Naive thymus-derived CD4-positive, alpha-beta T cell (primary cell): ENCODE results near the gene PHYH. TPM values are rescaled to one million over a fixed set of nuclear protein-coding genes. Genes with fewer than 3 reads are reported as not detected.

Source experiments
- ATAC-seq: fragments of 150-1000 bp; cut with Tn5 transposase; 2 replicates; pipeline ENCODE4 v1.10.0; 2021; ENCODE audit warnings: mild to moderate bottlenecking, moderate library complexity
- CTCF ChIA-PET: fragments of 350-600 bp; sonication (Branson Sonifier 250); formaldehyde crosslinking; loops from one replicate; lab custom pipeline; 2021; ENCODE audit warnings: antibody characterized with exemption; lab: Charles Lee
- POLR2A ChIA-PET: fragments of 350-600 bp; sonication (Branson Sonifier 250); formaldehyde crosslinking; loops from one replicate; lab custom pipeline; 2021; ENCODE audit warnings: antibody characterized with exemption, inconsistent platforms; lab: Charles Lee
- DNase-seq, 9 donors: peaks; one replicate each; pipeline versions ENCODE4 v3.0.0 to v3.0.0-alpha.2; 2020 to 2022; ENCODE audit warnings: mixed read lengths in 1 of 9
- H3K27ac ChIP-seq: one replicate; pipeline ENCODE4 v1.7.0; 2013; ENCODE audit warnings: mild to moderate bottlenecking, low read depth, low read length, moderate library complexity
- H3K27me3 ChIP-seq, 2 donors: one replicate each; pipeline ENCODE4 v1.7.0; 2013; ENCODE audit warnings: low read length in 2 of 2, mild to moderate bottlenecking in 2 of 2, moderate library complexity in 2 of 2; ENCODE audit not compliant: control insufficient read depth in 2 of 2, insufficient read depth in 2 of 2
- H3K36me3 ChIP-seq, 3 experiments: 1 replicate in 2 of 3; 2 replicates in 1 of 3; pipeline ENCODE4 v1.7.0; 2013; ENCODE audit warnings: low read length in 3 of 3, mild to moderate bottlenecking in 3 of 3, moderate library complexity in 1 of 3; ENCODE audit not compliant: insufficient read depth in 3 of 3, control insufficient read depth in 2 of 3
- H3K4me1 ChIP-seq, 2 donors: one replicate each; pipeline ENCODE4 v1.7.0; 2013; ENCODE audit warnings: low read length in 2 of 2, mild to moderate bottlenecking in 2 of 2, moderate library complexity in 1 of 2; ENCODE audit not compliant: control insufficient read depth in 2 of 2, insufficient read depth in 2 of 2
- H3K4me3 ChIP-seq: 2 replicates; pipeline ENCODE4 v1.7.0; 2013; ENCODE audit warnings: mild to moderate bottlenecking, low read length
- H3K9me3 ChIP-seq, 3 experiments: 1 replicate in 2 of 3; 2 replicates in 1 of 3; pipeline ENCODE4 v1.7.0; 2013; ENCODE audit warnings: low read length in 3 of 3; ENCODE audit not compliant: control insufficient read depth in 2 of 3
- H3K27ac Mint-ChIP-seq, 9 donors: one replicate each; pipeline ENCODE4 v1.8.0; 2020 to 2022; ENCODE audit warnings: mixed read lengths in 9 of 9, mild to moderate bottlenecking in 8 of 9, moderate library complexity in 5 of 9, inconsistent platforms in 2 of 9
- H3K27me3 Mint-ChIP-seq, 5 donors: one replicate each; pipeline ENCODE4 v1.8.0; 2021 to 2022; ENCODE audit warnings: mixed read lengths in 5 of 5, mild to moderate bottlenecking in 1 of 5
- H3K36me3 Mint-ChIP-seq, 5 donors: one replicate each; pipeline ENCODE4 v1.8.0; 2020 to 2022; ENCODE audit warnings: mixed read lengths in 5 of 5, mild to moderate bottlenecking in 3 of 5, inconsistent platforms in 1 of 5
- H3K4me1 Mint-ChIP-seq, 7 donors: one replicate each; pipeline ENCODE4 v1.8.0; 2020 to 2022; ENCODE audit warnings: mixed read lengths in 7 of 7, mild to moderate bottlenecking in 3 of 7, inconsistent platforms in 1 of 7
- H3K4me3 Mint-ChIP-seq, 10 donors: one replicate each; pipeline ENCODE4 v1.8.0; 2020 to 2022; ENCODE audit warnings: mild to moderate bottlenecking in 10 of 10, mixed read lengths in 10 of 10, moderate library complexity in 6 of 10, inconsistent platforms in 2 of 10
- H3K9me3 Mint-ChIP-seq, 11 donors: one replicate each; pipeline ENCODE4 v1.8.0; 2020 to 2022; ENCODE audit warnings: mixed read lengths in 11 of 11, mild to moderate bottlenecking in 4 of 11, inconsistent platforms in 1 of 11, moderate library complexity in 1 of 11
- intact Hi-C, 2 donors: fragments of 100-400 bp; cut with micrococcal nuclease; formaldehyde crosslinking; loops; one replicate each; pipeline ENCODE4 v1.15.1; 2023
- polyA plus RNA-seq, 2 donors: library from polyadenylated mRNA; unstranded; fragments of 300-500 nt; fragmentation: Illumina TruSeq; gene quantifications; one replicate each; pipeline ENCODE4 v1.2.3, GENCODE V29; 2021
- total RNA-seq, 6 experiments: library from RNA in 5 of 6; stranded (reverse) in 5 of 6; gene quantifications; 1 replicate in 5 of 6; 2 replicates in 1 of 6; pipeline ENCODE4 v1.2.3 and lab custom pipeline; 2021 to 2026

Gene PHYH
- total and polyA plus RNA-seq, 7 experiments from 2014 or later: 11.2 to 19.9 (median 14.6) TPM

GRCh38 chr10:13272164-13272571 is 27.7 kb downstream of the PHYH start:
- Mint-ChIP-seq H3K4me1 (peaks cover 0 to 16% (median 6%) of the 10 kb centered on the region in 7 donors), H3K27me3 (no peaks in the 10 kb centered on the region), H3K36me3 (peaks cover 0 to 7% (median 0%) of the 10 kb centered on the region in 5 donors), H3K4me3 (no peak overlapping the region), H3K9me3 (no peaks in the 10 kb centered on the region), H3K27ac (peak overlapping the region in 1 of 9 donors; percentile 39)
- no peak for DNase-seq
- no peak overlapping the region for H3K4me3 ChIP-seq
- H3K27ac ChIP-seq: no peak overlapping the region
- ChIA-PET CTCF (interaction anchor here (1.1 to 2.4 kb wide), 2 partner anchors 18 to 79 kb away, joined by 3 to 9 read pairs; no protein-coding TSS in a partner anchor), POLR2A (interaction anchor here (0.6 to 1.8 kb wide), 4 partner anchors 27 to 173 kb away, joined by 3 to 5 read pairs (median 5); partner anchors contain the start of genes PHYH and SEPHS1)
- H3K9me3 ChIP-seq: no peaks in the 10 kb centered on the region
- H3K36me3 ChIP-seq: no peaks in the 10 kb centered on the region
- no peak for ATAC-seq
- intact Hi-C loops: no loop called here
- H3K4me1 ChIP-seq: peaks cover 0 to 7% of the 10 kb centered on the region in 2 donors
- H3K27me3 ChIP-seq: no peaks in the 10 kb centered on the region

DNA sequence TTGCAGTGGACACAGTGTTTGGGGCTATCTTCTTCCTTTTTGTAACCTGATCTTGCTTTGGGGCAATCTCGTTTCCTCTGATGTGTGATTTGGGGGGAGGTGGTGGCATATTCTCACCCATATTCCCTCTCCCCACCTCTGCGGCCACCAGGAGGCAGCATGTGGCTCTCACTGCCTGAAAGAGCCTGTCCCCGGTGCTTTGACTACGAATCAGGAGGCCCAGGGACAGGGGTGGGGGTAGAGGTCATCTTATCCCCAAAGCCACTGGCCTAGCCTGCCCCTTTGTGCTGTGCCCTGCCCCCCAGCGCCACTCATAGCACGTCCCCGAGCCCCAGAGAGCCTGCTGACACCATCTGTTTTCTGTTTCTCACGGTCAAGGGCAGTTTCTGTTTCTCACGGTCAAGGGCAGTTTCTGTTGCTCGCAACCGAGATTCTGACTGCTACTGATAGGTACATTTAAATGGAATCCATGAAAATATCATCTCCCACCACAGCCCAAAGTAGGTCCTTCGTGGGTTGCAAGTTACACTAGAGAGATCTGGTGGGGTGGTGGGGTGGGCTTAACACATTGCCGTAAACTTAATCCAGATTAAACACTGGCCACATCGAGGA is 28.2 kb downstream of the PHYH start:
- Mint-ChIP-seq H3K4me3 (no peak overlapping the region), H3K9me3 (no peaks in the 10 kb centered on the region), H3K27me3 (no peaks in the 10 kb centered on the region), H3K36me3 (peaks cover 0 to 3% (median 0%) of the 10 kb centered on the region in 5 donors), H3K4me1 (peaks cover 0 to 16% (median 6%) of the 10 kb centered on the region in 7 donors), H3K27ac (peak overlapping the region in 3 of 9 donors; percentile 39 to 45 (median 43))
- Histone ChIP-seq H3K4me1 (peaks cover 0 to 7% of the 10 kb centered on the region in 2 donors), H3K27ac (no peak overlapping the region), H3K36me3 (no peaks in the 10 kb centered on the region), H3K9me3 (no peaks in the 10 kb centered on the region), H3K27me3 (no peaks in the 10 kb centered on the region), H3K4me3 (no peak overlapping the region)
- ChIA-PET POLR2A (interaction anchor here (0.6 to 1.8 kb wide), 2 partner anchors 28 to 172 kb away, joined by 3 to 5 read pairs; partner anchors contain the start of gene PHYH), CTCF (interaction anchor here (1.1 to 2.4 kb wide), 2 partner anchors 17 to 80 kb away, joined by 3 to 9 read pairs; no protein-coding TSS in a partner anchor)
- ATAC-seq (peak; percentile 77), DNase-seq (peak; percentile 21 to 57 (median 47))
- intact Hi-C loops: loop anchor here (1.0 kb wide), 2 partner anchors 31 to 80 kb away; no protein-coding TSS in a partner anchor

DNA sequence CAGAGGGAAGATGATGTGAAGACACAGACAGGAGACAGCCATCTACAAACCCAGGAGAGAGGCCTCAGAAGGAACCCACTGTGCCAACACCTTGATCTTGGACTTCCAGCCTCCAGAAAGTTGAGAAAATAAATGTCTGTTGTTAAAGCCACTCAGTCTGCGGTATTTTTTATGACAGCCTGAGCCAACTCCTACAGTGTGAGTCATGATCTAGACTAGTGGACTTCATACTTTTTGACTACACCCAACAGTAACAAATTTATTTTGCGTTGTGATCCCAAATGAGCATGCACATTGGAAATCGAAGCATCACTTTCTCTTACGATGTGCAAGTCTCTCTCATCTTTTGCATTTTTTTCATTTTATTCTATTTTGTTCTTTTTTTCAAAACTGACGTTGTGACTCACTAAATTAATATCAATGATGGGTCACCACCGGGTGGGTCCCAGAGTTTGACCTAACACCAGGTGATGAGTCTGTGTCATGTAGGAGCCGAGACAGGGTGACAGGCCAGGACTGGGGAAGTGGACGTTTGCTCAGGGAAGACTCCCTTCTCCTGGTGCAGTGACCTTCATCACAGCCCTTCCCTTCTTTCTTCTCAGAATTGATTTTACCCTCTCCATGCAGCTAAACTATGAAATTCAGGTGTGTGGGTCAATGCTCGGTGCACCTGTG is 28.9 kb downstream of the PHYH start:
- Mint-ChIP-seq H3K36me3 (peaks cover 0 to 3% (median 0%) of the 10 kb centered on the region in 5 donors), H3K4me3 (no peak overlapping the region), H3K9me3 (no peaks in the 10 kb centered on the region), H3K27ac (peak overlapping the region in 2 of 9 donors; percentile 39 to 45), H3K4me1 (peaks cover 0 to 16% (median 6%) of the 10 kb centered on the region in 7 donors), H3K27me3 (peaks cover 0 to 3% (median 0%) of the 10 kb centered on the region in 5 donors)
- ChIA-PET POLR2A (interaction anchor here (1.8 kb wide), 1 partner anchor 29 kb away, joined by 5 read pairs; the partner anchor contains the start of gene PHYH), CTCF (interaction anchor here (2.4 kb wide), 1 partner anchor 81 kb away, joined by 9 read pairs; no protein-coding TSS in a partner anchor)
- no peak overlapping the region for H3K4me3 ChIP-seq
- H3K4me1 ChIP-seq: peaks cover 0 to 7% of the 10 kb centered on the region in 2 donors
- no peak overlapping the region for H3K27ac ChIP-seq
- no peak for ATAC-seq
- H3K27me3 ChIP-seq: no peaks in the 10 kb centered on the region
- no peak for DNase-seq
- intact Hi-C loops: loop anchor here (1.0 kb wide), 2 partner anchors 31 to 80 kb away; no protein-coding TSS in a partner anchor
- no peaks in the 10 kb centered on the region for H3K9me3 ChIP-seq
- H3K36me3 ChIP-seq: no peaks in the 10 kb centered on the region

GRCh38 chr10:13268841-13269240 is 31.0 kb downstream of the PHYH start:
- Histone ChIP-seq H3K36me3 (no peaks in the 10 kb centered on the region), H3K9me3 (no peaks in the 10 kb centered on the region), H3K4me3 (no peak overlapping the region), H3K4me1 (peaks cover 0 to 7% of the 10 kb centered on the region in 2 donors), H3K27me3 (no peaks in the 10 kb centered on the region), H3K27ac (no peak overlapping the region)
- CTCF ChIA-PET: no interaction called here
- Mint-ChIP-seq H3K9me3 (no peaks in the 10 kb centered on the region), H3K4me1 (peaks cover 0 to 16% (median 6%) of the 10 kb centered on the region in 7 donors), H3K36me3 (no peaks in the 10 kb centered on the region), H3K27me3 (peaks cover 0 to 11% (median 3%) of the 10 kb centered on the region in 5 donors), H3K4me3 (no peak overlapping the region), H3K27ac (no peak overlapping the region)
- ATAC-seq (no peak), DNase-seq (no peak)
- POLR2A ChIA-PET: interaction anchor here (0.7 kb wide), 1 partner anchor 62 kb away, joined by 3 read pairs; no protein-coding TSS in a partner anchor
- intact Hi-C loops: no loop called here

GRCh38 chr10:13268310-13268709 is 31.6 kb downstream of the PHYH start:
- Histone ChIP-seq H3K36me3 (no peaks in the 10 kb centered on the region), H3K27me3 (no peaks in the 10 kb centered on the region), H3K4me3 (no peak overlapping the region), H3K27ac (no peak overlapping the region), H3K4me1 (peaks cover 0 to 7% of the 10 kb centered on the region in 2 donors), H3K9me3 (no peaks in the 10 kb centered on the region)
- POLR2A ChIA-PET: interaction anchor here (0.7 kb wide), 1 partner anchor 61 kb away, joined by 3 read pairs; no protein-coding TSS in a partner anchor
- intact Hi-C loops: no loop called here
- no peak for DNase-seq
- CTCF ChIA-PET: no interaction called here
- H3K9me3 Mint-ChIP-seq: peaks cover 0 to under 1% (median 0%) of the 10 kb centered on the region in 11 donors
- H3K4me3 Mint-ChIP-seq: no peak overlapping the region
- H3K4me1 Mint-ChIP-seq: peaks cover 0 to 16% (median 6%) of the 10 kb centered on the region in 7 donors
- H3K36me3 Mint-ChIP-seq: peaks cover 0 to under 1% (median 0%) of the 10 kb centered on the region in 5 donors
- H3K27me3 Mint-ChIP-seq: peaks cover 0 to 15% (median 5%) of the 10 kb centered on the region in 5 donors
- no peak overlapping the region for H3K27ac Mint-ChIP-seq
- ATAC-seq: no peak

DNA sequence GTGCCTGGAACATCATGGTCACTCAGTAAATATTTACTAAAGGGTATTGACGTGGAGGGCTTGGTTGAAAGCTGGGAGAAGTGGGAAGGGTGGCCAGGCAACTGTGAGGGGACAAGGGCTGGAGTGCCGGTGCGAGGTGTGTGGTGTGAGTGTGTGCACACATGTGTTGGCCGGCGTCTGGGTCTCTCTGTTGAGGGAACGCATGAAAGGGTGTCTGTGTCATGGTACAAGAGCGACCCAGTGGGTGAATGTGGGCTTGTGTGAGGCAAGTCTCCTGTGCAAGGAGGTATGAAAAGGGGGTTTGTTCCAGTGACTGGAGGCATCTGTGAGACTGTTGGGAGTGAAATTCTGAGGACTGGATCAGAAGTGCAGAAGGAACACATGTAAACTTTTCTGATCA is 36.3 kb downstream of the PHYH start:
- H3K4me3 Mint-ChIP-seq: no peak overlapping the region
- intact Hi-C loops: no loop called here

More for the DNA sequence above, 36.3 kb downstream of the PHYH start:
- H3K36me3 ChIP-seq: no peaks in the 10 kb centered on the region
- peaks cover 0 to 9% (median 0%) of the 10 kb centered on the region in 5 donors for H3K36me3 Mint-ChIP-seq
- peaks cover 0 to 24% (median 14%) of the 10 kb centered on the region in 5 donors for H3K27me3 Mint-ChIP-seq
- DNase-seq: no peak
- POLR2A ChIA-PET: no interaction called here
- CTCF ChIA-PET: no interaction called here
- no peaks in the 10 kb centered on the region for H3K4me1 Mint-ChIP-seq
- no peaks in the 10 kb centered on the region for H3K9me3 ChIP-seq
- no peaks in the 10 kb centered on the region for H3K27me3 ChIP-seq
- H3K27ac ChIP-seq: no peak overlapping the region
- H3K4me3 ChIP-seq: no peak overlapping the region
- H3K27ac Mint-ChIP-seq: no peak overlapping the region
- no peaks in the 10 kb centered on the region for H3K4me1 ChIP-seq
- peaks cover 0 to 11% (median 4%) of the 10 kb centered on the region in 11 donors for H3K9me3 Mint-ChIP-seq
- no peak for ATAC-seq
